ENCODE data around the gene ALKBH7. TPM values are rescaled to one million over a fixed set of nuclear protein-coding genes. Genes with fewer than 3 reads are reported as not detected.
A peak's percentile ranks its signal among the peaks of the same experiment; 100 is the strongest.
"Not testable (repeated sequence)": the region's sequence is repeated elsewhere in the genome, so short reads cannot be mapped to it uniquely, and the experiment has no call there.

Gene ALKBH7
- total and polyA plus RNA-seq, 2 donors (not counting 1 experiment from before 2014, with no cell fraction given): 9.5 to 28.9 TPM

DNA sequence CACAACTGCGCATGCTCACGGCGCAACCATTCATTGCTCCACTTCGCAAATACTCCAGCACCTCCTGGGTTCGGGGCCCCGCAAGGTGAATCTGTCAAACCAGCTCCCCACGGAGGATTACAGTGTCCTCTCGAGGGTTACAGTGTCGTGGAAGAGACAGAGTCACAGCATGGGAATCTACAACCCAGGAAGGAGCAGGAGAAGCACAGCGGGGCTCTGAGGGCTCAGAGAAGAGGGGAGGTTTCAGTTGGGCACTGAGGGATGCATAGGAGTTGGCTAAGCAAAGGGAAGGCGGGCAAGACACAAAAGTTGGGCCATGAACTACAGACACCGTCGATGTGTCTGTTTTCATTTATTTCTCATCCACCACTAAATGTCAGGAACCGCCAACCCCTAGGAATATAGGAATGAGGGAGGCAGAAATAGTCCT lies 21.4 kb downstream of the ALKBH7 start:
- peaks cover 19% of the 10 kb centered on the region for H3K79me2 ChIP-seq (ENCODE audit: control insufficient read depth, insufficient read depth, low read length)
- DNase-seq (ENCODE audit: low read depth in 2 of 2): no peak
- H3K27me3 ChIP-seq (ENCODE audit: control insufficient read depth, insufficient read depth, low read length): no peaks in the 10 kb centered on the region
- no peaks in the 10 kb centered on the region for H4K20me1 ChIP-seq (ENCODE audit: control insufficient read depth, extremely low read depth, insufficient read depth, low read length)
- H3K4me1 ChIP-seq (ENCODE audit: control insufficient read depth, extremely low read depth, insufficient read depth, low read length): peaks cover 5% of the 10 kb centered on the region
- H2AFZ ChIP-seq (ENCODE audit: low read length): peak overlapping the region; percentile 90
- H3K9me3 ChIP-seq (ENCODE audit: control insufficient read depth, insufficient read depth, low read depth, low read length): no peaks in the 10 kb centered on the region
- TF ChIP-seq, protein P1, sequence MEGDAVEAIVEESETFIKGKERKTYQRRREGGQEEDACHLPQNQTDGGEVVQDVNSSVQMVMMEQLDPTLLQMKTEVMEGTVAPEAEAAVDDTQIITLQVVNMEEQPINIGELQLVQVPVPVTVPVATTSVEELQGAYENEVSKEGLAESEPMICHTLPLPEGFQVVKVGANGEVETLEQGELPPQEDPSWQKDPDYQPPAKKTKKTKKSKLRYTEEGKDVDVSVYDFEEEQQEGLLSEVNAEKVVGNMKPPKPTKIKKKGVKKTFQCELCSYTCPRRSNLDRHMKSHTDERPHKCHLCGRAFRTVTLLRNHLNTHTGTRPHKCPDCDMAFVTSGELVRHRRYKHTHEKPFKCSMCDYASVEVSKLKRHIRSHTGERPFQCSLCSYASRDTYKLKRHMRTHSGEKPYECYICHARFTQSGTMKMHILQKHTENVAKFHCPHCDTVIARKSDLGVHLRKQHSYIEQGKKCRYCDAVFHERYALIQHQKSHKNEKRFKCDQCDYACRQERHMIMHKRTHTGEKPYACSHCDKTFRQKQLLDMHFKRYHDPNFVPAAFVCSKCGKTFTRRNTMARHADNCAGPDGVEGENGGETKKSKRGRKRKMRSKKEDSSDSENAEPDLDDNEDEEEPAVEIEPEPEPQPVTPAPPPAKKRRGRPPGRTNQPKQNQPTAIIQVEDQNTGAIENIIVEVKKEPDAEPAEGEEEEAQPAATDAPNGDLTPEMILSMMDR (conservative IDR thresholded peaks at IDR 0.05 in 1 of 2, IDR thresholded peaks at IDR 0.05 in 1 of 2; ENCODE audit: low read depth in 1 of 2, low read length in 2 of 2): no peak
- TF ChIP-seq EZH2 (IDR thresholded peaks at IDR 0.05; ENCODE audit: low read length, missing control alignments): no peak
- peak overlapping the region; percentile 66 to 94 (median 84) for H3K4me3 ChIP-seq (replicated peaks in 1 of 4; ENCODE audit: control extremely low read depth in 1 of 4, insufficient read depth in 1 of 4, low read depth in 3 of 4, low read length in 4 of 4)
- peak overlapping the region; percentile 38 for H3K4me2 ChIP-seq (ENCODE audit: extremely low read depth, insufficient read depth, low read length)
- H3K9ac ChIP-seq (ENCODE audit: insufficient read depth, low read length): peak overlapping the region; percentile 91
- H3K36me3 ChIP-seq (ENCODE audit: control insufficient read depth, insufficient read depth, low read length): peaks cover 9% of the 10 kb centered on the region
- peak overlapping the region; percentile 94 for H3K27ac ChIP-seq (ENCODE audit: insufficient read depth, low read length)

DNA sequence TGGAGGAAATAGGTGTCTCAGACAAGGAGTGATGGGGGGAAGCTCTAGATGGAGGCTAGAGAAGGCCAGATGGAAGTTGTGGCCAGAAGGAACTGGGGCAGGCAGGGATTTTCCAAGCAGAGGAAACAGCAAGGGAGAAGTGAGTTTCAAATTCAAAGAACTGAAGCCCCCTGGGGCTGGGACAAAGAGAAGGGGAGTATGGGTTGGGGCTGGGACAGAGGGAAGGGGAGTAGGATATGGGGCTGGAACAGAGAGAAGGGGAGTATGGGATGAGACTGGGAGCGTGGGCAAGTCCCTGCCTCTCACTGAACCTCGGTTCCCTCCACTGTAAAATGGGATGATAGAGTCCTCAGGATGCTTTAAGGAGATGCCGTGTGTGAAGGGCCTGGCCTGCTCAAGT lies 22.2 kb downstream of the ALKBH7 start:
- no peaks in the 10 kb centered on the region for H4K20me1 ChIP-seq (ENCODE audit: control insufficient read depth, extremely low read depth, insufficient read depth, low read length)
- peaks cover 5% of the 10 kb centered on the region for H3K4me1 ChIP-seq (ENCODE audit: control insufficient read depth, extremely low read depth, insufficient read depth, low read length)
- peaks cover 4% of the 10 kb centered on the region for H3K36me3 ChIP-seq (ENCODE audit: control insufficient read depth, insufficient read depth, low read length)
- peaks cover 19% of the 10 kb centered on the region for H3K79me2 ChIP-seq (ENCODE audit: control insufficient read depth, insufficient read depth, low read length)
- H3K27ac ChIP-seq (ENCODE audit: insufficient read depth, low read length): no peak overlapping the region
- no peak overlapping the region for H3K4me2 ChIP-seq (ENCODE audit: extremely low read depth, insufficient read depth, low read length)
- no peak for DNase-seq (ENCODE audit: low read depth in 2 of 2)
- no peaks in the 10 kb centered on the region for H3K9me3 ChIP-seq (ENCODE audit: control insufficient read depth, insufficient read depth, low read depth, low read length)
- H3K9ac ChIP-seq (ENCODE audit: insufficient read depth, low read length): no peak overlapping the region
- no peak for TF ChIP-seq EZH2 (IDR thresholded peaks at IDR 0.05; ENCODE audit: low read length, missing control alignments)
- TF ChIP-seq, protein P1 (conservative IDR thresholded peaks at IDR 0.05 in 1 of 2, IDR thresholded peaks at IDR 0.05 in 1 of 2; ENCODE audit: low read depth in 1 of 2, low read length in 2 of 2): no peak
- no peak overlapping the region for H2AFZ ChIP-seq (ENCODE audit: low read length)
- no peak overlapping the region for H3K4me3 ChIP-seq (replicated peaks in 1 of 4; ENCODE audit: control extremely low read depth in 1 of 4, insufficient read depth in 1 of 4, low read depth in 3 of 4, low read length in 4 of 4)
- H3K27me3 ChIP-seq (ENCODE audit: control insufficient read depth, insufficient read depth, low read length): no peaks in the 10 kb centered on the region

DNA sequence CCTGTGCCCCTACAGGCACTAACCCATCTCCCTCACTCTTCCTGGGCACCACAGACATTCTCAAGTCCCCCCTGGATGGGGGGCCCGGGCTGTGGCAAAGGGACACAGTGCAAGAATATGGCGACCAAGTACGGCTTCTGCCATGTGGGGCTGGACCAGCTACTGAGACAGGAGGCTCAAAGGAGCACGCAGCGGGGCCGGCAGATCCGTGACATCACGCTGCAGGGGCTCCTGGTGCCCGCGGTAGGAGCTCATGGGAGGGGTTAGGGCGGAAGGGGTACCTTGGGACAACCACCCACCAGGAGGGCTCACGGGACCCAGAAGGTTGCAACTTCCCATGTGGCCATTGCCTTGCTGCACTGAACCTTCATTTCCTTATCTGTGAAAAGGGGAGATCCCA lies 23.7 kb downstream of the ALKBH7 start:
- no peak for DNase-seq (ENCODE audit: low read depth in 2 of 2)
- TF ChIP-seq, protein P1 (conservative IDR thresholded peaks at IDR 0.05 in 1 of 2, IDR thresholded peaks at IDR 0.05 in 1 of 2; ENCODE audit: low read depth in 1 of 2, low read length in 2 of 2): no peak
- TF ChIP-seq EZH2 (IDR thresholded peaks at IDR 0.05; ENCODE audit: low read length, missing control alignments): no peak
- no peak overlapping the region for H3K4me3 ChIP-seq (replicated peaks in 1 of 4; ENCODE audit: control extremely low read depth in 1 of 4, insufficient read depth in 1 of 4, low read depth in 3 of 4, low read length in 4 of 4)

DNA sequence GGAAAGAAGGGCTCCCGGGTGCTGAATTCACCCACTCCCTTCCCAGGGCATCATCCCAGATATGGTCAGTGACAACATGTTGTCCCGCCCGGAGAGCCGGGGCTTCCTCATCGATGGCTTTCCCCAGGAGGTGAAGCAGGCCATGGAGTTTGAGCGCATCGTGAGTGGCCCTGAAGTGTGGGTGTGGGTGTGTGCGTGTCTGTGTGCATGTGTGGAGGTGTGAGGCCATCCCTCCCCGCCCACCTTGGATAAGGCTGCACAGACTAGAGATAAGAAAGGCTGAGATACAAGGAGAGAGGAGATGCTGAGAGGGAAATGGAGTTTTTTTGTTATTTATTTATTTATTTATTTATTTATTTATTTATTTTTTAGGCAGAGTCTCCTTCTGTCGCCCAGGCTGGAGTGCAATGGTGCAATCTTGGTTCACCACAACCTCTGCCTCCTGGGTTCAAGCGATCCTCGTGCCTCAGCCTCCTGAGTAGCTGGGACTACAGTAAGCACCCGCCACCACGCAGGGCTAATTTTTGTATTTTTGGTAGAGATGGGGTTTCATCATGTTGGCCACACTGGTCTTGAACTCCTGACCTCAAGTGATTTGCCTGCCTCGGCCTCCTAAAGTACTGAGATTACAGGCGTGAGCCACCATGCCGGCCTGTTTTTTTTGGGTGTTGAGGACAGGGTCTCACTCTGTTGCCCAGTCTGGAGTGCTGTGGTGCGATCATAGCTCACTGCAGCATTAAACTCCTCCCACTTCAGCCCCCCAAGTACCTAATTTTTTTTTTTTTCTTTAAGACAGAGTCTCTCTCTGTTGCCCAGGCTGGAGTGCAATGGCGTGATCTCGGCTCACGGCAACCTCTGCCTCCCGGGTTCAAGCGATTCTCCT lies 27.7 kb downstream of the ALKBH7 start:
- H2AFZ ChIP-seq (ENCODE audit: low read length); H3K79me2 ChIP-seq (ENCODE audit: control insufficient read depth, insufficient read depth, low read length); DNase-seq (ENCODE audit: low read depth in 2 of 2); H3K27me3 ChIP-seq (ENCODE audit: control insufficient read depth, insufficient read depth, low read length); H3K9ac ChIP-seq (ENCODE audit: insufficient read depth, low read length); H3K9me3 ChIP-seq (ENCODE audit: control insufficient read depth, insufficient read depth, low read depth, low read length); H3K4me3 ChIP-seq (replicated peaks in 1 of 4; ENCODE audit: control extremely low read depth in 1 of 4, insufficient read depth in 1 of 4, low read depth in 3 of 4, low read length in 4 of 4); H3K36me3 ChIP-seq (ENCODE audit: control insufficient read depth, insufficient read depth, low read length); H3K27ac ChIP-seq (ENCODE audit: insufficient read depth, low read length); H4K20me1 ChIP-seq (ENCODE audit: control insufficient read depth, extremely low read depth, insufficient read depth, low read length); H3K4me2 ChIP-seq (ENCODE audit: extremely low read depth, insufficient read depth, low read length); H3K4me1 ChIP-seq (ENCODE audit: control insufficient read depth, extremely low read depth, insufficient read depth, low read length): not testable (repeated sequence)

More for the DNA sequence above, 23.7 kb downstream of the ALKBH7 start:
- Histone ChIP-seq H3K9ac (ENCODE audit: insufficient read depth, low read length) (no peak overlapping the region), H3K27ac (ENCODE audit: insufficient read depth, low read length) (no peak overlapping the region), H3K4me1 (ENCODE audit: control insufficient read depth, extremely low read depth, insufficient read depth, low read length) (peaks cover 5% of the 10 kb centered on the region), H2AFZ (ENCODE audit: low read length) (no peak overlapping the region), H3K36me3 (ENCODE audit: control insufficient read depth, insufficient read depth, low read length) (no peaks in the 10 kb centered on the region), H3K4me2 (ENCODE audit: extremely low read depth, insufficient read depth, low read length) (no peak overlapping the region), H4K20me1 (ENCODE audit: control insufficient read depth, extremely low read depth, insufficient read depth, low read length) (no peaks in the 10 kb centered on the region), H3K9me3 (ENCODE audit: control insufficient read depth, insufficient read depth, low read depth, low read length) (no peaks in the 10 kb centered on the region), H3K79me2 (ENCODE audit: control insufficient read depth, insufficient read depth, low read length) (peaks cover 16% of the 10 kb centered on the region), H3K27me3 (ENCODE audit: control insufficient read depth, insufficient read depth, low read length) (no peaks in the 10 kb centered on the region)
